NCI-H1048 (cell line): ENCODE data around the gene CCDC186.

Source experiments
- DNase-seq: peaks from one replicate; lab custom pipeline; 2025; lab: John Stamatoyannopoulos, UW

CCDC186 gene

GRCh38 chr10:114110174-114110972, 63.6 kb downstream of the CCDC186 start:
- DNase-seq, result no peak

- DNase-seq, result peak; percentile 41
These were observed 70.7 kb downstream of the CCDC186 start for GRCh38 chr10:114103284-114103683.

- no peak for DNase-seq
These were observed 71.7 kb downstream of the CCDC186 start for GRCh38 chr10:114102256-114102655.

- no peak for DNase-seq
These were observed 72.9 kb downstream of the CCDC186 start for GRCh38 chr10:114100848-114101741.

- no peak for DNase-seq
These were observed 77.1 kb downstream of the CCDC186 start for GRCh38 chr10:114096864-114097263.

- DNase-seq, result no peak
These were observed 78.3 kb downstream of the CCDC186 start for GRCh38 chr10:114095559-114096337.

GRCh38 chr10:114094795-114095194, 79.2 kb downstream of the CCDC186 start:
- no peak for DNase-seq

- DNase-seq, result no peak
These were observed 86.3 kb downstream of the CCDC186 start for GRCh38 chr10:114087655-114088054.

GRCh38 chr10:114087255-114087654, 86.7 kb downstream of the CCDC186 start:
- no peak for DNase-seq

GRCh38 chr10:114084215-114084614, 89.8 kb downstream of the CCDC186 start:
- no peak for DNase-seq

GRCh38 chr10:114083040-114083439, 91.0 kb downstream of the CCDC186 start:
- DNase-seq, result no peak

GRCh38 chr10:114081911-114082583, 92.0 kb downstream of the CCDC186 start:
- peak; percentile 46 for DNase-seq

GRCh38 chr10:114079421-114079820, 94.6 kb downstream of the CCDC186 start:
- no peak for DNase-seq

GRCh38 chr10:114078346-114078745, 95.7 kb downstream of the CCDC186 start:
- DNase-seq, result no peak

- DNase-seq, result no peak
These were observed 96.2 kb downstream of the CCDC186 start for GRCh38 chr10:114077815-114078219.

- no peak for DNase-seq
These were observed 96.7 kb downstream of the CCDC186 start for GRCh38 chr10:114077347-114077746.

- no peak for DNase-seq
These were observed 98.9 kb downstream of the CCDC186 start for GRCh38 chr10:114075093-114075492.

- DNase-seq, result no peak
These were observed 100.4 kb downstream of the CCDC186 start for GRCh38 chr10:114073395-114074186.

- DNase-seq, result no peak
These were observed 102.8 kb downstream of the CCDC186 start for GRCh38 chr10:114071178-114071577.
